Esophagus muscularis mucosa (tissue), 4 donors: ENCODE results near the gene PLXDC1. TPM values are rescaled to one million over a fixed set of nuclear protein-coding genes. Genes with fewer than 3 reads are reported as not detected.

ENCODE experiments used
- DNase-seq: peaks from one replicate; pipeline ENCODE4 v3.0.0-alpha.2; 2017; ENCODE audit errors: extremely low spot score
- H3K27ac ChIP-seq, 4 donors: fragments of 200-600 bp; sonication (generic); replicated peaks in 1 of 4; 1 replicate in 3 of 4; 2 replicates in 1 of 4; pipeline ENCODE4 v1.5.1; 2016 to 2019; ENCODE audit warnings: mild to moderate bottlenecking in 1 of 4
- H3K27me3 ChIP-seq, 4 donors: fragments of 200-600 bp; sonication (generic); one replicate each; pipeline versions ENCODE4 v1.5.1 to v1.6.0; 2016 to 2019
- H3K36me3 ChIP-seq, 4 donors: fragments of 200-600 bp; sonication (generic); one replicate each; pipeline ENCODE4 v1.5.1; 2016 to 2019
- H3K4me1 ChIP-seq, 4 donors: fragments of 200-600 bp; sonication (generic); one replicate each; pipeline ENCODE4 v1.5.1; 2016 to 2019
- H3K4me3 ChIP-seq, 4 donors: fragments of 200-600 bp; sonication (generic); 1 replicate in 2 of 4; 2 replicates in 2 of 4; pipeline ENCODE4 v1.5.1; 2016 to 2019; ENCODE audit warnings: mild to moderate bottlenecking in 4 of 4, moderate library complexity in 1 of 4
- H3K9me3 ChIP-seq, 4 donors: fragments of 200-600 bp; sonication (generic); 1 replicate in 3 of 4; 2 replicates in 1 of 4; pipeline ENCODE4 v1.5.1; 2016 to 2019
- CTCF ChIP-seq, 3 experiments: fragments of 200-600 bp in 2 of 3; fragments of 450-650 bp in 1 of 3; sonication (generic) in 2 of 3; IDR thresholded peaks; one replicate each; pipeline ENCODE4 v1.5.1; 2017 to 2019; ENCODE audit warnings: antibody characterized with exemption in 3 of 3, mild to moderate bottlenecking in 2 of 3, moderate library complexity in 1 of 3
- EP300 ChIP-seq: sonication (generic); formaldehyde crosslinking; IDR thresholded peaks from one replicate; pipeline ENCODE4 v1.6.1; 2017; ENCODE audit warnings: antibody characterized with exemption
- POLR2A ChIP-seq: fragments of 450-650 bp; IDR thresholded peaks from one replicate; pipeline ENCODE4 v1.6.1; 2017; ENCODE audit warnings: antibody characterized with exemption, moderate library complexity, mild to moderate bottlenecking, low read depth
- POLR2AphosphoS5 ChIP-seq, 2 donors: sonication (generic); formaldehyde crosslinking; IDR thresholded peaks; one replicate each; pipeline ENCODE4 v1.6.1; 2017; ENCODE audit warnings: antibody characterized with exemption in 2 of 2
- whole genome bisulfite sequencing: methylation state at CpG from one replicate; pipeline ENCODE4 v1.1.5; 2018; 5-methylcytosine and 5-hydroxymethylcytosine counted together
- intact Hi-C: fragments of 100-400 bp; cut with DNase I; formaldehyde crosslinking; loops from one replicate; pipeline ENCODE4 v1.15.1; 2023
- total RNA-seq, 4 donors: library from RNA; depleted of rRNA; stranded (reverse); fragments of >200 nt; gene quantifications; one replicate each; pipeline versions ENCODE4 v1.1.0 to v1.2.1, GENCODE V29; 2016

The PLXDC1 gene
- total RNA-seq, 4 donors from 2014 or later: 7.5 to 17.0 (median 11.0) TPM

GRCh38 chr17:39192901-39193300, 41.5 kb upstream of the PLXDC1 start:
- TF ChIP-seq POLR2AphosphoS5 (IDR thresholded peaks at IDR 0.05) (no peak), EP300 (no peak), CTCF (IDR thresholded peaks at IDR 0.05) (no peak), POLR2A (no peak)
- no peaks in the 10 kb centered on the region for H3K27me3 ChIP-seq
- intact Hi-C loops: no loop called here
- H3K36me3 ChIP-seq: peaks cover 0 to 64% (median 50%) of the 10 kb centered on the region in 4 donors
- 91% methylated on average over 16 of the region's 16 CpGs for WGBS
- no peak for DNase-seq
- no peak overlapping the region for H3K4me3 ChIP-seq
- no peaks in the 10 kb centered on the region for H3K9me3 ChIP-seq
- H3K4me1 ChIP-seq: peaks cover 19 to 48% (median 37%) of the 10 kb centered on the region in 4 donors
- H3K27ac ChIP-seq: no peak overlapping the region

GRCh38 chr17:39191750-39192510, 40.5 kb upstream of the PLXDC1 start:
- no peak overlapping the region for H3K4me3 ChIP-seq
- peaks cover 0 to 74% (median 59%) of the 10 kb centered on the region in 4 donors for H3K36me3 ChIP-seq
- H3K27ac ChIP-seq: no peak overlapping the region
- no peak for DNase-seq
- H3K27me3 ChIP-seq: no peaks in the 10 kb centered on the region
- no peak for TF ChIP-seq POLR2A
- no peak for TF ChIP-seq EP300
- TF ChIP-seq CTCF (IDR thresholded peaks at IDR 0.05): no peak
- no peak for TF ChIP-seq POLR2AphosphoS5 (IDR thresholded peaks at IDR 0.05)
- peaks cover 16 to 38% (median 32%) of the 10 kb centered on the region in 4 donors for H3K4me1 ChIP-seq
- no peaks in the 10 kb centered on the region for H3K9me3 ChIP-seq
- intact Hi-C loops: no loop called here
- 87% methylated on average over 8 of the region's 9 CpGs for WGBS

GRCh38 chr17:39187152-39187830, 35.9 kb upstream of the PLXDC1 start:
- H3K4me3 ChIP-seq: no peak overlapping the region
- H3K9me3 ChIP-seq: no peaks in the 10 kb centered on the region
- no peak for DNase-seq
- no peak overlapping the region for H3K27ac ChIP-seq
- H3K27me3 ChIP-seq: no peaks in the 10 kb centered on the region
- 88% methylated on average over 6 of the region's 9 CpGs for WGBS
- TF ChIP-seq CTCF (IDR thresholded peaks at IDR 0.05) (no peak), POLR2AphosphoS5 (IDR thresholded peaks at IDR 0.05) (no peak), POLR2A (no peak), EP300 (no peak)
- intact Hi-C loops: no loop called here
- H3K4me1 ChIP-seq: no peaks in the 10 kb centered on the region
- peaks cover 11 to 100% (median 88%) of the 10 kb centered on the region in 4 donors for H3K36me3 ChIP-seq

- Histone ChIP-seq H3K27ac (no peak overlapping the region), H3K4me1 (no peaks in the 10 kb centered on the region), H3K4me3 (no peak overlapping the region), H3K9me3 (no peaks in the 10 kb centered on the region), H3K36me3 (peaks cover 13 to 100% (median 85%) of the 10 kb centered on the region in 4 donors), H3K27me3 (no peaks in the 10 kb centered on the region)
- intact Hi-C loops: no loop called here
- DNase-seq: no peak
- WGBS: 79% methylated on average over 3 of the region's 15 CpGs
- no peak for TF ChIP-seq CTCF (IDR thresholded peaks at IDR 0.05)
- TF ChIP-seq POLR2A: no peak
- TF ChIP-seq EP300: no peak
- TF ChIP-seq POLR2AphosphoS5 (IDR thresholded peaks at IDR 0.05): no peak
Measured at GRCh38 chr17:39186481-39187002, 35.1 kb upstream of the PLXDC1 start.
